ENCODE results near the gene ITFG1. TPM values are rescaled to one million over a fixed set of nuclear protein-coding genes. Genes with fewer than 3 reads are reported as not detected.

Gene ITFG1
- polyA plus RNA-seq, 1 donor: 56.4 TPM

DNA sequence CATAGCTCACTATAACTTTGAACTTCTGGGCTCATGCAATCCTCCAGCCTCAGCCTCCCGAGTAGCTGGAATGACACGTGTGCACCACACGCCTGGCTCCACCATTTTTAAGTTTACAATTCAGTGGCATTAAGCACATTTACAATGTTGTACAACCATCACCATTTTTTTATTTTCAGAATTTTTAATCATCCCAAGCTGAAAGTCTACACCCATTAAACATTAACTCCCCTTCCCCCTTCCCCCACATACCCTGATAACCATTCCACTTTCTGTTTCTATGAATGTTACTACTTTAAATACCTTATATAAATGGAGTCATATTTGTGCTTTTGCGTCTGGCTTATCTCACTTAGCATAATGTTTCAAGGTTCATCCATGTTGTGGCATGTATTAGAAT is 335.1 kb downstream of the ITFG1 start:
- H3K36me3 ChIP-seq (ENCODE audit: control insufficient read depth, insufficient read depth, low read length): no peaks in the 10 kb centered on the region
- no peaks in the 10 kb centered on the region for H3K4me1 ChIP-seq (ENCODE audit: control insufficient read depth, insufficient read depth, low read length)
- H3K4me3 ChIP-seq (ENCODE audit: low read length): no peak overlapping the region
- DNase-seq: peak in 1 of 2 donors; percentile 11
- no peaks in the 10 kb centered on the region for H3K27me3 ChIP-seq (ENCODE audit: control insufficient read depth, insufficient read depth, low read length)
- H3K27ac ChIP-seq (ENCODE audit: low read length): no peak overlapping the region
- 67% methylated on average over 3 of the region's 4 CpGs for WGBS (ENCODE audit: insufficient coverage, low lambda C conversion rate)
- no peaks in the 10 kb centered on the region for H3K9me3 ChIP-seq (ENCODE audit: control insufficient read depth, low read depth, low read length)

DNA sequence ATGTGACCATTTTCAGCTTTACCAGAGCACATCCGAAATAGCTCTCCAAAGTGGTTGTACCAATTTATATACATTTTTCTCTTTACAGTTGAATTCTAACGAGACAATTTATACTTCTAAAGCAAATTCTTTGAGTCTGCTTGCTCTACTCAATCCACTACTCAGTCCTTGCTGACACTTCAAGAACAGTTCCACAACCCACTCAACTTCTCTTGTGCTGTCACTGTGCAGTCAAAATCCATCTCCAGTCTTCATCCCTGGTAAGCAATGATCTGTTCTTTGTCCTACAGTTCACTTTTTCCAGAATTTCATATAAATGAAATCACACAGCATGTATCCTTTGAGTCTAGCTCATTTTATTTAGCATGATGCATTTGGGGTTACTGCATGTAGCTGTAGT is 347.7 kb downstream of the ITFG1 start:
- Histone ChIP-seq H3K36me3 (ENCODE audit: control insufficient read depth, insufficient read depth, low read length) (no peaks in the 10 kb centered on the region), H3K4me1 (ENCODE audit: control insufficient read depth, insufficient read depth, low read length) (no peaks in the 10 kb centered on the region), H3K27ac (ENCODE audit: low read length) (no peak overlapping the region), H3K4me3 (ENCODE audit: low read length) (no peak overlapping the region), H3K27me3 (ENCODE audit: control insufficient read depth, insufficient read depth, low read length) (no peaks in the 10 kb centered on the region), H3K9me3 (ENCODE audit: control insufficient read depth, low read depth, low read length) (no peaks in the 10 kb centered on the region)
- DNase-seq: no peak
- 100% methylated on average over 1 of the region's 2 CpGs for WGBS (ENCODE audit: insufficient coverage, low lambda C conversion rate)

DNA sequence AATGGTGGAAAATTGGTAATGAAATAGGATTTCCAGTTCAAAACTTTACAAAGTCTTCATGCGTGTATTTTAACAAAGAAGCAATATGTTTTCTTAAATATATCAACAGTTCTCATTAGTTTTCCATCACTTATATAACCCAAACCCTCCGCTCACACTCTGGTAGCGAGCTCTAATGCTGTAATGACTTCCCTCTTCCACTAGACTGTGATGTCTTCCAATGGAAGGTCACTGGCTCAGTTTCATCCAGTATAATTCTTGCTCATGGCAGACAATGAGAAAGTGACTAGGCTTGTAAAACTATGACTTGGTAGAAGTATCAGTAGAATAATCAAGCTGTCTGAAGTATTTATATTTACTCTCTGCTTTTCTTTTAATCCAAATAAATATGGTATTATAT is 349.9 kb downstream of the ITFG1 start:
- no peaks in the 10 kb centered on the region for H3K36me3 ChIP-seq (ENCODE audit: control insufficient read depth, insufficient read depth, low read length)
- WGBS (ENCODE audit: insufficient coverage, low lambda C conversion rate): no CpG with 5 or more reads among the region's 3 CpGs
- no peaks in the 10 kb centered on the region for H3K4me1 ChIP-seq (ENCODE audit: control insufficient read depth, insufficient read depth, low read length)
- no peak overlapping the region for H3K4me3 ChIP-seq (ENCODE audit: low read length)
- H3K9me3 ChIP-seq (ENCODE audit: control insufficient read depth, low read depth, low read length): no peaks in the 10 kb centered on the region
- no peak overlapping the region for H3K27ac ChIP-seq (ENCODE audit: low read length)
- no peak for DNase-seq
- H3K27me3 ChIP-seq (ENCODE audit: control insufficient read depth, insufficient read depth, low read length): no peaks in the 10 kb centered on the region

DNA sequence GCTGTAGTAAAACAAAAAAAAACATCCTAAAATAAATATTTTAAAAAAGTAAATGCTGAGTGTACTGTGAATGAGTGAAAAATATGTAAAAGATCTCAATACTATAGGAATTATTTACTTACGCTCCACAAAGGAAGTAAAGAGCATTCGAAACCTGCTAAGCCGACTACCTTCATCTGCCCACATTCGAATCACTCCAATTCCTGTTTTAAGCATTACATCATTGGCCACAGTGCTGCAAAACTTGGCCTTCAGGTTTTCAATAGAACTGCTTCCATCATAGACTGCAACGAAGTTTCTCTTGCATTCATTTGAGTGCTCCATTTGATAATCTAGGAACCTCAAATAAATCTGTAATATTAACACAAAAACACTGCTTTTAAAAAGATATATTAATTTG is 351.5 kb downstream of the ITFG1 start:
- no peaks in the 10 kb centered on the region for H3K27me3 ChIP-seq (ENCODE audit: control insufficient read depth, insufficient read depth, low read length)
- 94% methylated on average over 2 of the region's 5 CpGs for WGBS (ENCODE audit: insufficient coverage, low lambda C conversion rate)
- H3K27ac ChIP-seq (ENCODE audit: low read length): no peak overlapping the region
- no peaks in the 10 kb centered on the region for H3K36me3 ChIP-seq (ENCODE audit: control insufficient read depth, insufficient read depth, low read length)
- H3K4me1 ChIP-seq (ENCODE audit: control insufficient read depth, insufficient read depth, low read length): no peaks in the 10 kb centered on the region
- no peaks in the 10 kb centered on the region for H3K9me3 ChIP-seq (ENCODE audit: control insufficient read depth, low read depth, low read length)
- no peak overlapping the region for H3K4me3 ChIP-seq (ENCODE audit: low read length)
- DNase-seq: no peak

Other genes starting within 250 kb of the ITFG1 start
- 73.3 TPM for gene PHKB, start 268 bp upstream of the ITFG1 start, polyA plus RNA-seq

Data from large intestine (tissue), 3 donors.